Stimulated activated CD4-positive, alpha-beta T cell treated with anti-CD3 and anti-CD28 coated beads, Interleukin-2, amount 100 ng/mL, for 4 hours (primary cell): ENCODE results near the gene PLD4.

ENCODE experiments used
- DNase-seq: peaks from one replicate; pipeline ENCODE4 v3.0.0-alpha.2; 2020; ENCODE audit warnings: low read depth

PLD4 gene

DNA sequence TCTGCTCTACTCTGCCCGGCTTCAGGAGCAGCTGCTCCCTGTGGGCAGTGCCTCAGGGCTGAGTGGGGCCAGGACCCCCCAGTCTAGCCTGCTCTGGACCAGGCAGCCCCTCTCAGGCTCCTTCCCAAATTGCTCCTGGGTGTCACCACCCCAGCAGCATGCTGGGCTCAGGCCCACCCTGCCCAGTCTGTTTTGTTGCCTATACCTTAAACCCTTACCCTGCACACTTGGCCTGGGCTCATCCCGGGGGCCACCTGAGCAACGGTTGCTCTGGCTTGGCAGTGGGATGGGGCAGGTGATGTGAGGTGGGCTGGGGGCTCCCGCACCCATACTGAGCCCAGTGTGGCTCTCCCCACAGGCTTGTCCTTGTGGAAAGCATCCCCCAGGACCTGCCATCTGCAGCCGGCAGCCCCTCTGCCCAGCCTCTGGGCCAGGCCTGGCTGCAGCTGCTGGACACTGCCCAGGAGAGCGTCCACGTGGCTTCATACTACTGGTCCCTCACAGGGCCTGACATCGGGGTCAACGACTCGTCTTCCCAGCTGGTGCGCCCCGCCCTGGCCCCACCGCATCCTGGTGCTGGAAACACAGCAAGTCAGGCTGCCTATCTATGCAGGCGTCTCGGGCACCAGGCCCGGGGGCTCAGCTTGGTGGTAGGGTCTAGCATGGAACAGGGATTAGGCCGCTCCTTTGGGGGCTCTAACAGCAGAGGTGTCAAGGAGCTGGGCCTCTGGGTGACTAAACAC lies 3.9 kb downstream of the PLD4 start:
- DNase-seq, result no peak

DNA sequence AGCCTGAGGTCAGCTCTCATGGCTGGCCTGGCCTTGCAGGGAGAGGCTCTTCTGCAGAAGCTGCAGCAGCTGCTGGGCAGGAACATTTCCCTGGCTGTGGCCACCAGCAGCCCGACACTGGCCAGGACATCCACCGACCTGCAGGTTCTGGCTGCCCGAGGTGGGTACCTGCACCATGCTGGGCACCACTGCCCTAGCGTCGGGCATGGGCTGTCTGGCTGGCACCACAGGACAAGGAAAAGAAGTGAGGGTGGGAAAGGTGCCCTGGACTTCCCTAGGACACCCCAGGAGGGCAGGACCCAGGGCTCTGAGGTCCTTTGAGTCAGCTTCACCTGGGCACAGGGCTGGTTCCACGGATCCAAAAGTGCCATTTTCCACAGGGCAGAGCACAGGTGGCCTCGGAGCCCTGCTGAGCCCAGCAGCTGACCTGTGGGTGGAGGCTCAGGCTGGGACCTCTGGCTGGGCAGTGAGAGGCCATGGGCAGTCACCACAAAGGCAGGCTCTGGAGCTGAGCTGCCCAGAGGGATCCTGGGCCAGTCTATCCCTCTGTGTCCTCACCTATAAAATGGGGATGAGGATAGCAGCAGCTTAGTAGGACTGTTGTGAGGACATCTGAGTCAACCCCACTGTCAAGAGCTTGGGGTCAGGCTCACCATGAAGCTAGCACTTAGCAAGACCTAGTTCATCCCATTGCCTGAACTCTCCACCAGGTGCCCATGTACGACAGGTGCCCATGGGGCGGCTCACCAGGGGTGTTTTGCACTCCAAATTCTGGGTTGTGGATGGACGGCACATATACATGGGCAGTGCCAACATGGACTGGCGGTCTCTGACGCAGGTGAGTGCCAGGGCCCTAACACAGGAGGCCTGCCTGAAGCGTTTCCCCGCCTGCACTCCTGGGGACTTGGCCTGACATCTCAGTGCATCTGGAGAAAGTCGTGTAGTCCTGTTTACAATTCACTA lies 4.9 kb downstream of the PLD4 start:
- no peak for DNase-seq

DNA sequence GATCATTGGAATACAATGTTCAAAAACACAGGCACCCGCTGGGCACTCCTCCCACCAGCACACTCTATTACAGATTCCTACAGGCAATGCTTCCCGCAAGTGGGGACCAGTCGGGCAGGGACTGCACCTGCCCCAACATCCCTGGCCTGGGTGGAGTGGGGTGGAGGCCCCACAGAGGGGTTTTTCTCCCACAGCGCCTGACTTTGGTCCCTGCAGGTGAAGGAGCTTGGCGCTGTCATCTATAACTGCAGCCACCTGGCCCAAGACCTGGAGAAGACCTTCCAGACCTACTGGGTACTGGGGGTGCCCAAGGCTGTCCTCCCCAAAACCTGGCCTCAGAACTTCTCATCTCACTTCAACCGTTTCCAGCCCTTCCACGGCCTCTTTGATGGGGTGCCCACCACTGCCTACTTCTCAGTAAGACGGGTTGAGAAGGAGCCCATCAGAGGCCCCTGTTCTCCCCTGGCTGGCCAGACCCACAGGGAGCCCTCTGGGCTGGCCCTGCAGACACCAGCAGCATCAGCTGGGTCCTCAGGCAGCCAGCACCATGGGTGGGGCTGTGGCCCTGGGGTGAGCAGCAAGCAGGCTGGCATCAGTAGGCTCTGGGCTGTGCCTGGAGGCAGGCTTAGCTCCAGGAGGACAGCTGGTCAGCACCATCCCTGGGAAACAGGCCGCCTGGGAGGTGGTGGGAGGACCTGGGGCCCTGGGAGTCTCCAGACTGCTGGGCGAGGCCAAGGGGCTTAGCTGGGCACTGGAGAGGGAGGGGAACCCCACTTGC lies 6.0 kb downstream of the PLD4 start:
- DNase-seq, result no peak

DNA sequence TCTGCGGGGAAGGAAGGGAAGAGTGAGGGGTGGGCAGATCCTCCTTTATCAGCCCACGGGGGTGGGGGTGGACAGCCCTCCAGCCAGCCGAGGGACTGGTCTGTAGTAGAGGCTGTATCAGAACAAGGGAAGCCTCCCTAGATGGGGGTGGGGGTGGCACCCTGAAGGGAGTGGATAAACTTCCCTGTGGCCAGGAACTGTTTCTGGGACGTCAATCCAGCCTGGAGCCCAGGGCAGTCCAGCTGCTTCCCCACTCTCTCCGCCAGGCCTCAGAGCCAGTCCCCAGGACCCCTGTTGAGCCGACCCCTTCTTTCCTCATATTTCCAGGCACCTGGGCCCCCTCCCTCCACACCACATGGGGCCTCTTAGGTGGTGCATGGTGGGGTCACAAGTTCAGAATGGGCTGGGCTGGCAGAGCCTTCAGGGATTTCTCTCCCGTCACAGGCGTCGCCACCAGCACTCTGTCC lies 6.7 kb downstream of the PLD4 start:
- DNase-seq, result no peak

DNA sequence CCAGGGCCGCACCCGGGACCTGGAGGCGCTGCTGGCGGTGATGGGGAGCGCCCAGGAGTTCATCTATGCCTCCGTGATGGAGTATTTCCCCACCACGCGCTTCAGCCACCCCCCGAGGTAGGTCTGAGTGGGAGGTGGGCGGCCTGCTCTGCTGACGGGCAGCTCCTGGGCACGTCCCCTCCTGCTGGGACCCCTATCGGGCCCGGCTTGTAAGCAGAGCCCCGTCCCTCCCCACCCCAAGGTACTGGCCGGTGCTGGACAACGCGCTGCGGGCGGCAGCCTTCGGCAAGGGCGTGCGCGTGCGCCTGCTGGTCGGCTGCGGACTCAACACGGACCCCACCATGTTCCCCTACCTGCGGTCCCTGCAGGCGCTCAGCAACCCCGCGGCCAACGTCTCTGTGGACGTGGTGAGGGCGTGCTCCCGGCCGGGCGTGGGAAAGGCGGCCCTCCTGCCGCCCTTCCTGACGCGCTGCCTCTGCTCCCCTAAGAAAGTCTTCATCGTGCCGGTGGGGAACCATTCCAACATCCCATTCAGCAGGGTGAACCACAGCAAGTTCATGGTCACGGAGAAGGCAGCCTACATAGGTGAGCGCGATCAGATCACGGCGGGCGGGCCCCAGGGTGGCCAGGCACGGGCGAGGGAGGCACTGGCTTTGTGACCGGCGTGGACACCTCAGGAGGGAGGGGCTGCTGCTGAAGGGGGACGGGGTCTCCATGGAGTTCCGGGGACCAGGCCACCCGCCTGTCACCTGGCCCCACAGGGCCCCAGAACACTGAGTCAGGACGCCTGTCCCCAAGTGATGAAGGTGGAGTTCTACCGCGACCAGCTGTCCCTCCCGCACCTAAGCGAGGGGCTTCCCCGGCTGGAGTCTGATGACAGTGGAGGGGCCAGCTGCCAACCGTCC lies 7.3 kb downstream of the PLD4 start:
- no peak for DNase-seq

DNA sequence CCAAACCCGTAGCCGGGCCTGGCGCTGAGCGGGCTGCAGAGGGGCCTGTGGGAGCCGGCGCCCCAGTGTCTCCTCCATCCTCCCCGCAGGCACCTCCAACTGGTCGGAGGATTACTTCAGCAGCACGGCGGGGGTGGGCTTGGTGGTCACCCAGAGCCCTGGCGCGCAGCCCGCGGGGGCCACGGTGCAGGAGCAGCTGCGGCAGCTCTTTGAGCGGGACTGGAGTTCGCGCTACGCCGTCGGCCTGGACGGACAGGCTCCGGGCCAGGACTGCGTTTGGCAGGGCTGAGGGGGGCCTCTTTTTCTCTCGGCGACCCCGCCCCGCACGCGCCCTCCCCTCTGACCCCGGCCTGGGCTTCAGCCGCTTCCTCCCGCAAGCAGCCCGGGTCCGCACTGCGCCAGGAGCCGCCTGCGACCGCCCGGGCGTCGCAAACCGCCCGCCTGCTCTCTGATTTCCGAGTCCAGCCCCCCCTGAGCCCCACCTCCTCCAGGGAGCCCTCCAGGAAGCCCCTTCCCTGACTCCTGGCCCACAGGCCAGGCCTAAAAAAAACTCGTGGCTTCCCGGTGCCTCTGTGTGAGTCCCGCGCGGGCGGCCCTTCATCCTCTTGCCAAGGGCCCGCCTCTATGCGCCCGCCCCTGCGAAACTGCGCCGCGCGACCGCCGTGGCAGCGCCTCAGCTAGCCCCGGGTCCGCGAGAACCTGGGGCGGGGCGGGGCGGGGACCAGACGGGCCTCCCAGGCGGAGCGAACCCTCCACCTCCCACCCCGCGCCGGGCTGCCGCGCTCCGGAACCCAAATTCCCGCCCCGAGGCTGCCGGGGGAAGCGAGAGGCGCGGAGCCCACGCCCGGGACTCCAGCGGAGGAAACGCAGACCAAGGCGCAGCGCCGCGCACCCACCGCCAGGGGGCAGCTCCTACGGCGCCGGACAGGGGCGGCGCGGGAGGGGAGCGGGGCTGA lies 8.3 kb downstream of the PLD4 start:
- peak; percentile 80 for DNase-seq

DNA sequence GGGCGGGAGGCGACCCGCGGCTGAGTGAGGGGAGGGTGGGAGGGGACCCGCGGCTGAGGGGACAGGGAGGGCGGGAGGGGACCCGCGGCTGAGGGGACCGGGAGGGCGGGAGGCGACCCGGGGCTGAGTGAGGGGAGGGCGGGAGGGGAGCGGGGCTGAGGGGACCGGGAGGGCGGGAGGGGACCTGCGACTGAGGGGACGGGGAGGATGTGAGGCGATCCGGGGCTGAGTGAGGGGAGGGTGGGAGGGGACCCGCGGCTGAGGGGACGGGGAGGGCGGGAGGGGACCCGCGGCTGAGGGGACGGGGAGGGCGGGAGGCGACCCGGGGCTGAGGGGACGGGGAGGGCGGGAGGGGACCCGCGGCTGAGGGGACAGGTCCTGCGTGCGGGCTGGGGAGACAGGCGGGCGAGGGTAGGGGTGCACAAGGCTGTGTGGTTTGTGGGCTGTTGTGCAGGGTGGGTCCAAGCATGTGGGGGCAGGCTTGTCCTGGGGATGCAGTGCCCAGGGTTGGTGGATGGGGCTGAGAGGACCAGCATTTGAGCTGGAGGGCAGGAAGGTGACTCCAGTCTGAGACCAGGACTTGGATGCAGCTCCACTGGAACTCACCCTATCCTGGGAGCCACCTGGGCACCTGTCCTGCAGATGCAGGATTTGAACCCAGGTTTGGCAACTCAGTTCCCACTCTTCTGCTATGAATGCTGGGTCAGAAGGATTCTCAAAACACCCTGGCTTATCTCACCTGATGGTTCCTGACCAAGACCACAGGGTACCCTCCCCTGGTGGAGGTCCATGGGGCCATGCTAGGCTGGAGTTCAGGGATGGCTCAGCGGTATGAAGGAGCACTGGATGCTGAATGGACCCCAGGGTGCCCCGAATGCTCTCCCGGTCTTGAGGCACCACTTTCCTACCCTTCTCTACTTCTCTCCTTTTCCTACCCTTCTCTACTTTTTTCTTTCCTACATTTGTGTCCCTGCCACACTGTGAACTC lies 9.4 kb downstream of the PLD4 start:
- DNase-seq, result no peak

DNA sequence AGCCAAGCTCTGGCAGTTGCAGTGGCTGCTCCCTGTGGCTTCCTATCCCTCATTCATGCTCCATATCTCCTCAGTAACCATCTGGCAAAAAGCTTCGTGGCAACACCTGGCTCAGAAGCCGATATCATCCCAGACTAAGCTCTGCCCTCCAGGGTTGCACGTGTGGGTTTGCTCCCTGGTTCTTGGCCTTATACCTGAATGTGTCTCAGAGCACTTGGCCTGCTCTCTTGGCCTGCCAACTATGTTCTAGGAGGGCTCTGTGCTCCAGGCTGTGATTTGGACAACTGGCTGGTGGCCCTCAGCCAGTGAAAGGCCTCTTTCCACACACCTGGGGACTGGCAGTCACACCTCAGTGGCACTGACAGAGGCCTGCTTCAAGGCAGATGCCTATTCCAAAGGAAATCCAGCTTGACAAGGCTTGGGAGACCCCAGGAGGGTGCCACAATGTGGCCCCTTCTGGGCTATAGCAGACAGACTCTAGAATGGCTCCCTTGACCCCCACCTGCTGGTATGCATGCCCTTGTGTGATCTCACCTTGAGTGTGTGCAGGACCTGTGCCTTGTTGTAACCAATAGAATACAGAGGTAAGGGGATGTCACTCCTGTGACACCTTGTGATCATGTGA lies 10.5 kb downstream of the PLD4 start:
- DNase-seq, result no peak

DNA sequence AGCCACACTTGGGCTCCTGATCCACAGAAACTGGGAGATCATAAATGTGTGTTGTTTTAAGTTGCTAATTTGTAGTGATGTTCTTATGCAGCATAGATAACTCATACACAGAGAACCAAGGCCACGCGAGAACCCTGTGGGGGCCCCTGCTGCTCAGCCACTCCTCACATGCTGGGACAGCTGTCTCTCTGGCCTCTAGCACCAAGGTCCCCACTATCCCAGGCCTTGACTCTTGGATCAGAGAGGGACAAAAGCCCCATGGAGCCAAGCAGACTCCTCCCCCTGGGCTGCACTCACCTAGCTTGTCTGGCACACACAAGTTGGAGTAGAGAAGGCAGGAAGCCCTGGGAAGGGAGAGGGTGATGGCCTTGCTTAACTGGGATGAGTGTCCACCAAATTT lies 11.3 kb downstream of the PLD4 start:
- no peak for DNase-seq

DNA sequence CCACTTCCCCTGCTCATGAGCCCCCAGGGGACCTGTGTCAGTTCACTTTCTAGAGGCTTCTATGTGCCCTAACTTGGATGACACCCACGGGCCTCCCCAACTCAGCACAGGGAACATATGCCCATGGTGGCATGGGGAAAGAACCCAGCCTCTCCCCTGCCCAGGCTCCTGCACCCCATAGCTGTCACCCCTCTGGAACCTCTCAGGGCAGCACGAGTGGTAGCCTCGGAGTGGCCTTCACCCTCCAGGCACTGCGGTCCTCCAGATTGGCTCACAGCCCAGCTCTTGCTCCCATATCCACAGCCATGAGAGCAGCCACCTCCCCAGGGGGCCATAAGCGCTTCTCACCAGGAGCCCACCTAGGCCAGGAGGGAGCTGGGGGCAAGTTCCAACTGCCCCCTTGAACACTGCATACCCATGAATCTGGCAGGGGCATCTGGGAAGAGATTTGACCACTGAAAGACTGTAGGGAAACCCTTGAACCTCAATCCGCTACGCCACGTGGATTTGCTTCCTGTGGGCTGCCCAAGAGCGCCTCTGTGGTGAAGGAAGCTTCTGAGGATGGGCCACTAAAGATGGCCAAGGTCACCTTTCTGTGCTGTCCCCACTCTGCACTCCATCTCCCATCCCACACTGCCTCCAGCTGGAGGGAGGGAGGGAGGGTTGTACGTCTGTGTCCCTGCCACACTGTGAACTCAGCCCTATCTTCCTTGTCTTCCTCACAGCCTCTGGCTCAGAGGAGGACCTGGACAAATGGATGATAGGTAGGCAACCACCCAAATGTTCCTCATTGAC lies 11.9 kb downstream of the PLD4 start:
- DNase-seq, result no peak

DNA sequence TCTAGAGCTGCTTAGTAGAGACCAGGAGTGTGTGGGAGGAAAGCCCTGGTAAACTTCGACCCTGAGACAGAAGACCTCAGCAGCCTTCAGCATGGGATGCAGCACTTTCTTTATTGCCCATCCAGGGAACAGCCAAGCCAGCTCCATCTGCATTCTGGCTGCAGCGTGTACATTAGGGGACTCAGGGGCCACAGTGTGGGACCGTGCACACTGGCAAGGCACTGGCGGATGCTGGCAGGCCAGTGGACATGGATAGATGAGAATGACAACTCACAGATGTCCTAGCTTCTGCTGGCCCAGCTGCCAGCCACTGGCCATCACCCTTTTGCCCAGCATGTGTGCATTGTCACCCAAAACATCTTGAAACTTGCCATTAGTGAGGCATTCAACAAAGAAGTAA lies 12.5 kb downstream of the PLD4 start:
- no peak for DNase-seq

DNA sequence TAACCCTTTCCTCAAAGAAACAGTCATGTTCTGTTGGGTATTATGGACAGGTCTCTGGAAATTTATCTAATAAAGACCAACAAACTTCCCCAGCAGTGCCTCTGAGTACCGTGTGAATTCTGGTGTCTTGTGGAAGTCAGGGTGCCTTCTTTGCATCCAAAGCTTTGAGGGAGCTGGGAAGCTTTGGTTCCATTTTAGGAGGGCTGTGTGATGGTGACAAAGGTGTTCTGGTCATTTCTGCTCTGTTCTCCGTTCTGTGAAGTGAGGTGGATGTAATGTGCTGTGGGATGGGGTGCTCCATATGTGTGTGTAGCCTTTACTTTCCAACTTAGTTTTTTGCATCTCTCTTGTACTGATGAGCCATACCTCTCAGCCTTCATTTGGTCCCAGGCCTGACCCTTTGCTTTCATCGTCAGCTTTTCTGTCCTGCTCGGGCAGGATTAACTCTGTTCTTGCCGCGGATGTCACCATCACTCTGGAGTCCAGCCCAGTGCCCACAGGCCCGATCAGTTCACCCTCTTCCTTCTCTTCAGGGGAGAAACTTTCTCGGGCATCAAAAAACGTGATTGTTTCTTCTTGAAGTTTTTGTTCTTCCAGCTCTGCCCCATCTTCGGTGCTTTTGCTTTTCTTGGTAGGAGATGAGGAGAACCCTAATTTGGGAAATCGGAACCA lies 13.2 kb downstream of the PLD4 start:
- no peak for DNase-seq

DNA sequence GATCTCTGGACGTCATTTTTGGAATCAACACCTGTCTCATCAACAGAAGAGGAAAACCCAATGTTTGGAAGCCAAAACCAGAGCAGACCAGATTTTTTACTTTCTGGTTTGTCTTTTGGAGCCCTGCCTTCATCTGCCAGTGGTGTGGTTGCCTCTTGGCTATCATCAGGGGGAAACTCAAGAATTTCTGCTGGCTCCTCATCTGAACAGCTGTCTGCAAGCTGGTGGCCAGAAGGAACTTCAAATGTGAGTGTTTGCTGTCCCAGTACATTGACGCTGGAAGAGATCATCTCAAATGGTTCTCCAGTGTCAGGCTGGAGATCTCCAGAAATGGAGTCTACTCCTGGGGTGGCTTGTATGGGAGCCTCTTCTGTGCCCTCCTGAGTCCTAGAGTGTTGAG lies 13.8 kb downstream of the PLD4 start:
- no peak for DNase-seq

DNA sequence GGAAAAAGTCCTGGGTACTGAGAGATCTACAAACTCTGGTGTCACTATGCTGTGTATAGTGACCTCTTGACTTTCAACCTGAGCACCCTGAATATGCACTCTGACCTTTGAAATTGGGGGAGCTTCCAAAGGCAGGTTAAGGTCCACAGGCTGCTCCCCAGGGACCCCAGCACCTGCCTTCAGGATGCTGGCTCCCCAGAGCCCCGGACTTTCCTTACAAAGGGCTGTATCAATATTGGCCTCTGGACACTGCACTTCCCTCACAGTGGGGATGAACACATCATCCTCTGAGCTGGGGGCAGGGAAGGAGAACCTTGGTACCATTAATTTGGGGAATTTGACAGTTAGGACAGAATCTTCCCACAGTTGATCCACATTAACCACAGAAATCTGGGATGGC lies 14.3 kb downstream of the PLD4 start:
- DNase-seq, result no peak

DNA sequence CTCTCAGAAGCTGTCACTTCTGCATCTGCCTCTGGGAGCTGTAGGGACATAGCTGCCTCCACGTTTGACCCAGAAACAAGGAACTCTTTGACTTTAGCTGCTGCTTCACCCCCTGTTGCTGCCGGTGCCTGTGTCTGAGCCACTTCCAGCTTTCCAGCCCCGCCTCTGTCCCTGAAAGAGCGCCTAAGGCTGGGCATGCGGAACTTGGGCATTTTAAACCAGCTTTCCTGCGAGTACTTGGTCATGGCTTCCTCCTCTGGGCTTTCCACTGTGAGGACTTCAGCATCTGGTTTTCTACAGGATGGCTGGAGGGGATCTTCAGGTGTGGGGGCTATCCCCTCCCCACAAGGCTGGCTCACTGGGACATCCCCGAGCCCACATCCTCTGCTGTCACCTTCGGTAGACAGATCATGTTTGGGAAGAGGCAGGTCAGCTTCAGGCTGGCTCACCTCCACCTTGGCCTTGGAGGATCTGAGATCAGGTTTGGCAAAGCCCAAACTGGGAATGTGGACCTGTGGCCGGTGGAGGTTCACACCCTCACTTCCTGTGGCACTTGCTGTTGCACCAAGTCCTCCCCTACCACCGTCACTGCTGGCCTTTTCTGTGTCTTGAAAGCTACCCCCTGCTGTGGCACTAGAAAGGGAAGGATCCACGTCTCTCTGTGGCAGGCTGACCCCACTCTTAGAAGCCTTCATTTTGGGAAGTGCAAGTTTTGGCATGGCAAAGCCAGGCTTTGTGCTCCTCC lies 15.2 kb downstream of the PLD4 start:
- no peak for DNase-seq

DNA sequence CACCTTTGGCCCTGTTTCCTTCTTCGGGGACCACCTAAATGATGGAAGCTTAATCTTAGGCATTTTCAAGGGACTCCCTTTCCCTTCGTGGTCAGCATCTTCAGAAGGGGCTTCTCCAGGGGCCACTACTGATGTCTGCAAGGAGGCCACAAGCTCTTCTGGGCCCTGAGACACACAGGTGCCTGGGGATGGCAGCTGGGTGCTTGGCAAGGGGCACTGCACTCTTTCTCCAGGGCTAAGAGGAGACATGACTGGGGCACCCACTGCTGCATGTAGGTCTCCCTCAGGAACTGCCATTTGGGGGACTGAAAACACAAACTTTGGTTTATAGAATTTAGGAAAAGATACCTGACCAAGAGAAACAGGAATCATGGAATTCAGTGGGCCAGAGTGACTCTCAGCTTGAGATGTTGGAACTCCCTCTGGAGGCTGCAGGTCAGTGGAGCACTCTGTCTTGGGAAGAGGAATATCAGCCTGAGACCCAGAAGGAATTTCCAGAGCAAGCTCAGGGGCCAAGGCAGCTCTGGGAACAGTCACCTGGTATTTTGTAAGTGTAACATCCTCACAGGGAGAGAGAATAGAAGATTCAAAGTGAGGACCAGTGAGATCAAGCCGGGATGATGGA lies 16.0 kb downstream of the PLD4 start:
- DNase-seq, result no peak
